GM21515 (cell line): Measurements from ENCODE around the gene TTC28.
"Not testable (repeated sequence)": the region's sequence is repeated elsewhere in the genome, so short reads cannot be mapped to it uniquely, and the experiment has no call there.

Experiments used
- ATAC-seq: cut with Tn5 transposase; IDR thresholded peaks from one replicate; pipeline ENCODE4 v1.9.1; 2021; ENCODE audit not compliant: unreplicated experiment

TTC28 gene

DNA sequence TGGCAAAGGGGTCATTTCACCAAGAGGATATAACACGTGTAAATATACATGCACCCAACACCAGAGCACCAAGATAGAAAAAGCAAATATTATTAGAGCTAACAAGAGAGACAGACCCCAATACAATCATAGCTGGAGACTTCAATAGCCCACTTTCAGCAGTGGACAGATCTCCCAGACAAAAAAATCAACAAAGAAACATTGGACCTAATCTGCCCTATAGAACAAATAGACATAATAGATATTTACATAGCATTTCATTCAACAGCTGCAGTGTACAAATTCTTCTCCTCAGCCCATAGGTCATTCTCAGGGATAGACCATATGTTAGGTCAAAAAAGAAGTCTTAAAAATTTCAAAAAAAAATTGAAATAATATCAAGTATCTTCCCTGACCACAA is 312.8 kb downstream of the TTC28 start:
- ATAC-seq = no peak

DNA sequence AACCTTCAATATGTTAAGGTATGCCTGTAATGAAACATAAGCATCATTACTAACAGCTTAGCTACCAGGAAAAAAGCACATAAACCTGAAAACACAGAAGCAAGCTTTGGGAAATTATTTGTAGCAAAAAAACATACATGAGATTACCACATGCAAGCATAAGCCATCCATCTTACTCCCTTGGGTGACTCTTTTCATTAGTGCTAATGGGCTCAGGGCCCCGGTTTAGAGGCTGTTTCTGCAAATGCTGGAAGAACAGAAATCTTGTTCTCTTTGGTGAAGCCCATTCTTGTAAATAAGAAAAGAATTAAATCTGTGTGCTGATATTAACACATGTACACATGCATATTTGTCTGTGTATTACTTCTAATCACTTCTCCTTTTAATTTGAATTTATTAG is 314.3 kb downstream of the TTC28 start:
- no peak for ATAC-seq

DNA sequence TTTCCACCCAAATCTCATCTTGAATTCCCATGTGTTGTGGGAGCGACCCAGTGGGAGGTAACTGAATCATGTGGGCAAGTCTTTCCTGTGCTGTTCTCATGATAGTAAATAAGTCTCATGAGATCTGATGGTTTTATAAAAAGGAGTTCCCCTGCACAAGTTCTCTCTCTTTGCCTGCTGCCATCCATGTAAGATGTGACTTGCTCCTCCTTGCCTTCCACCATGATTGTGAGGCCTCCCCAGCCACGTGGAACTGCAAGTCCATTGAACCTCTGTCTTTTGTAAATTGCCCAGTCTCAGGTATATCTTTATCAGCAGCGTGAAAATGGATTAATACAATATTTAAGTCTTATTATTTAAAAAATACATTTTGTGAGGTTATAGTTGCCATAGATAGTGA is 315.5 kb downstream of the TTC28 start:
- ATAC-seq = not testable (repeated sequence)

DNA sequence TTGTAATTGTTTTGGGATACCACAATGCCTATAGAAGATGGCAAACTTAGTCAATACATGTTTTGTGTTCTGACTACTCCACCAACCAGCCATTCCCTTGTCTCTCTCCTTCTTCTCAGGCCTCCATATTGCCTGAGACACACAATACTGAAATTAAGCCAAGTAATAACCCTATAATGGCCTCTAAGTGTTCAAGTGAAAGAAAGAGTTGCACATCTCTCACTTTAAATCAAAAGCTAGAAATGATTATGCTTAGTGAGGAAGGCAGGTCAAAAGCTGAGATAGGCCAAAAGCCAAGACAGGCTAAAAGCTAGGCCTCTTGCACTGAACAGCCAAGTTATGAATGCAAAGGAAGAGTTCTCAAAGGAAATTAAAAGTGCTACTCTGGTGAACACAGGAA is 318.7 kb downstream of the TTC28 start:
- no peak for ATAC-seq

- ATAC-seq = no peak
These were observed 321.3 kb downstream of the TTC28 start for GRCh38 chr22:28358312-28358711.

DNA sequence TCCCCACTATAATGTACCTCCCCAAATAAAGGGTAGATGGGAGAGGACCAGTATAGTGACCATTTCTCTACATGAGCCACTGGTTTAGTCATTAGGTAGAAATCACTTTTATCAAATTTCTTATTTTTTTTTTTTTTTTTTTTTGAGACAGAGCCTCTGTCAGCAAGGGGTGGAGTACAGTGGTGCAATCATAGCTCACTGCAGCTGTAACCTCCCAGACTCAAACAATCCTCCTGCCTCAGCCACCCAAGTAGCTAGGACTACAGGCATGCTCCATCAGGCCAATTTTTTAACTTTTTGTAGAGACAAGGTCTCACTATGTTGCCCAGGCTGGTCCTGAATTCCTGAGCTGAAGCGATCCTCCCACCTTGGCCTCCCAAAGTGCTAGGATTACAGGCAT is 322.4 kb downstream of the TTC28 start:
- ATAC-seq = no peak

DNA sequence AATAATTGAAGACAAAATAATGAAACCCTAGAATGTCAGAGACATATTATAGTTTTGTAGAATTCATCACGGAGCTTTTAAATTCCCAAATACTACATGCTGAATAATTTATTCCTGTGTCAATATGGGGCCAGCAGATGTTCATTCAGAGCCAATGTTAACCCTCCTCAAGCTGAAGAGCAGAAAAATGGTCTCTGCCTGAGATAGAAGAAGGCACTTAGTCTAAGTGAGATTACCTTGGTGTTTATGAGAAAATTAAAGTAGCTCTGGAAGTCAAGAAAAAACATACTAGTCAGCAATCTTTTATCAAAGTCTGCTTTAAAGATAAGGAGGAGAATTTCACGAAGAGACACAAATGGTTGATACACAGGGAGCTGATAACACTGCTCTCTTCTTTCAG is 328.2 kb downstream of the TTC28 start:
- ATAC-seq = no peak

- no peak for ATAC-seq
These were observed 330.7 kb downstream of the TTC28 start for GRCh38 chr22:28348613-28349609.

- ATAC-seq = no peak
These were observed 333.3 kb downstream of the TTC28 start for GRCh38 chr22:28346308-28346707.

DNA sequence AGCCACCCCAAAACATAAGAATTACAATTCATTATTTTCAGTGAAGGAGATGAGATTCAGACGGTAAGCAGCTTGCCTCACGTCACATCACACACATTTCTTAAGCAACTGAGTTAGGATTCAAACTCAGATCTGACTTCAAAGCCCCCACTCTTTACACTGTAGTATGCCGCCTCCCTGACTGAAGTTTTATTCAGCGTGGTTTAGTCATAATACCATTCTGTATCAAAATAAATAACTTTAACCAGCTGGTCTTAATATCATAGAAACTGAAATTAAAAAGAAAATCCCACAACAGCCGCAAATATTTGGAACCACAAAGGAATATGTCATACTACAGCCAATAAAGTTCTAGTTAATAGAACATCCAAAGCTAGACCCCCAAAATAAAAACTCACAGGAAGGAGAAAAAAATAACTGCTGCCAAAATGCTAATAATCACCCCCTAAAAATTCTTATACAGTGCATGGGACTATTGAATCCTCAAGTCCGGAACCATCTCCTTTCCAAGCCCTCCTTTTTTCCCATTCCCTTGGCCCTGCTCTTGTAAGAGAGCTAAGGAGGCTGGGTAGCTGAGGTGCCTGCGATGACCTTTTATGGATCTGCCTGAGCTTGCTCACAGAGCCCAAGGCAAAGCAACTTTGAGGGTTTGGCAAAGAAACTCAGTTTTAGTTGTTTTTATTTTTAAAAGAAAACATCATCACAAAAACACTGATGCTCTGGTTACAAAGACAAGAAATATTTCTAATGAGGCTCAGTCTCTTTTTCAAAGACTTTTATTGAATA is 334.5 kb downstream of the TTC28 start:
- ATAC-seq = no peak

DNA sequence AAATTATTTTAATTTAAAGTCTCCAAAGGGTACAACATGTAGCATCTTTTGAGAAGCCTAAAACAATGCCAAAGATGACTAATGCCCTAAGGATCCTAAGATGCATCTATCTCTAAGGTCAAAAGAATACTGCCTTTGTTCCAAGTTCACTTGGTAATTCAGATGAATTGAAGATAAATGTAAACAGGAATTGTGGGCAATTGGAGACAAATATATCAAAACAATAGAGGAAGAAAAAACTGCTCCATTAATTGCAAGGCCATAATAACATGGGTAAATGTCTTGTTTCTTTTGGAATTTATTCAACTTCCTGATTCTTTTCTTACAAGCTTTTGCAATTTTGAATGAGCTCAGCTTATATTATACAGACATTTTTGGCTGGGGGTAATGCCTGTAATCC is 338.6 kb downstream of the TTC28 start:
- no peak for ATAC-seq

DNA sequence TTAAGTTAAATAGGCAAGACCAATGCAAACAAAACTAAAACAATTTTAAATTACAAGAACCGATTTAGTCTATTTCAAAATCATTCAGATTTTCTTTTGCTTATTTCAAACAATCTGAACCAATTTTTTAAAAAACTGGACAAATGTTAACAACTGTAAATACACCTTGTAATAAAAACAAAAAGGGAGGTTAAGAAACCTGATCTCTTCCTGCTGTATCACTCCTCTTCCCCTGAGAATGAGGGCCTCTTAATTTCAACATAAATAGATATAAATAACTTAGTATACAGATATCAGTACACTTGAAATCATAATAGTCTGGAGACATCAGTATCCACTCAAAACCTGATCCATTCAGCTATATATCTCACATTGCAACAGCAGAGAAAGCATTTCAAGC is 346.6 kb downstream of the TTC28 start:
- no peak for ATAC-seq

DNA sequence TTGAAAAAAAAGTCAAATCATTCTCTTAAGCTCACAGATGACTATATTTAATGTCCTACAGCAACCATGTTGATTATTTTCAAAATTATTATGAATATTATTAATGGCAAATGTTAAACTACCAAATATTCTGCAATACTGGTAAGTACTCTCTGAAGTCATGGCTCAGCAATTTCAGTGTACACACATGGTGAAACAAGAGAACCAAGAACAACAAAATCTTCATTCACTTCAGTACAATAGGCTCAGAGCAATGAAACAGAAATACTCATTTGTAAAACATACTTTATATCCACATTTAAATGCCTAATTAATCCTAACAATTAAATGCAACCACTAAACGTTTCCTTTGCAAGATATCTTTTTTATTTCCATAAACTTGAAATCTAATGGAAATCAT is 347.2 kb downstream of the TTC28 start:
- ATAC-seq = no peak

- ATAC-seq = no peak
These were observed 347.9 kb downstream of the TTC28 start for GRCh38 chr22:28331695-28332094.

DNA sequence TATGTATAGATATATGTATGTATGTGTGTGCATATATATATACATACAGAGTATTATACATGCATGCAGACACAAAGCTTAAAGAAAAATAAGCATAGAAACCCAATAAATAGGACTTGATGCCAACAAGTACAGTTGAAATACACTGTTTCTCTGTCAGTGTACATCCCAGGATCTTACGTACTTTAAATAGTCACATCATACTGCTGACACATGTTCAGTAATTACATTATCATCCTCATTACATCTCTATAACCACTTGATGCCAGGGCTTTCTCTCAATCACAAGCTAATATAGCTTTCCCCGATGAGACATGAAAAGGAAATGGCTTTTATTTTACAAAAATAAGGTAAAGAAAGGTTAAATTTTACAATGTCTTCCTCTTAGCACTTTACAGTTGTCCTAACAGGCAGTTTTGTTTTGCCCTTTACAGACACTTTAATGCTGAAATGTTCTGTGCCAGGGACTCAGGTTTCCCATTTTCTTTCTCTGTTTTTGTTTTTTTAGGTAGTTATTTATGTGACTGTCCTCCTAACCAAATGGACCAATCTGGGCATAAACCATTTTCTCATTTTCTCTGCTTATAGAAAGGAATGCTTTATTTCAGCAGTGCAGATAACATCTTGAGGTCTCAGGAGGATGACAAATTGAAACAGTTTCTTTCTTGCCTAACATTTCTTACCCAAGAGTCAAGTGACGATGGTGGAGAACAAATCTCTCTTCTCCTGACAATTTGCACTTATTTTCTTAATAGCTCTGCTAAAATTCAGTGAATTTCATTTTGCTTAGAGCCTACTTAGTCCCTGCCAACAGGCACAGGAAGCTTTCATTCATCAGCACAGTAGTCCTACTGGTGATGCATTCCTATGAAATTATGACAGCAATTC is 350.2 kb downstream of the TTC28 start:
- ATAC-seq = no peak

- ATAC-seq = no peak
These were observed 350.9 kb downstream of the TTC28 start for GRCh38 chr22:28328756-28329155.

DNA sequence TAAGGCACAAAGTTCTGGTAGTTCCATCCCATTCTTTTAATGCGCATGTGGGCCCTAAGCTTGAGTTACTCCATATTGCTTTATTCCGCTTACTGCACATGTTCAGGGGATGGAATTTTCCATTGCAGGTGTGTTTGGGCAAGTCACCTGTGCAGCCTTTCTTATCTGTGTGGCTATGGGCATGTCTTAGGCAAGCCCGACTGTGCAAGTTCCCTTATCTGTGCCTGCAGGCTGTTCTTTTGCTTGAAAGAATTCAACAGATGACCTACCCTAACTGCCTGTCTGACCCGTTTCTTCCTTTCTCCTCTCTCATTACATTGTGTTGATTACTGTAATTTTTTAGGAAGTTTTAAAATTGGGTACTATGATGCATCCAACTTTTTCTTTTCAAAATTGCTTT is 363.6 kb downstream of the TTC28 start:
- no peak for ATAC-seq

GRCh38 chr22:28314959-28315358 is 364.7 kb downstream of the TTC28 start:
- no peak for ATAC-seq

- no peak for ATAC-seq
These were observed 369.3 kb downstream of the TTC28 start for GRCh38 chr22:28310299-28310698.

DNA sequence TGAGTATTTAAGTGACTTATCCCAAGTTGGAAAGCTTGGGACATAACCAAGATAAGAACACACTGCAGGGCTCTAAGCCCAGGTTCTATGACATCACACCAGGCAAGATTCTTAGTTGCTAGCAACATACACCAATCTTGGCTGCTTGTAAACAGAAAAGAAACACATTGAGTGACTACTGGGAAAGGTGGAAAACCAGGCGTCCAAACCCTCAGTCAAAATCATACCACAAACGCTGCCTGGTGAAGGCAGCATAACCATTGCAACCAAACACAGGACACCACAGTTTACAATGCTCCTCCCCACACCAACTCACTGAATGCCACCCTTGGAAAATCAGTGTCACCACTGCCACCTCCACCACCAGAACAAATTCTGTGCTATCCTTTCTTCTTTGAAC is 379.9 kb downstream of the TTC28 start:
- ATAC-seq = no peak

DNA sequence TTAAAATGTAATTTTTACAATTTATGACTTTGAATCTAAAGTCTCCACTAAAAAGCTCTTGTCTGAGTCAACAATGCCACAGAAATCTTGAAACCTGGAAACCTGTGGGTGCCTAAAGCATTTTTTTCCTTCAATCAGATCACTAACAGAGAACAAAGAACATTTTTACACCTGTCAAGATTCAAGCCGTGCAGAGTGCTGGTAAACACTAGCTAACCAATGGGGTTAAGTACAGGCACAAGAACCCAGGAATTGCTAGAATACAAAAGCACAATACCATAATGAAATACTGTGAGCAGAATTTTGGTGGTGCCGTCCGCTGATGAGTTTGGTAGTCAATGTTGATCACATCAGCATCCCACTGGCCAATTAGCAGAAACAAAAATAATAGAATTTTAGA is 380.3 kb downstream of the TTC28 start:
- ATAC-seq = no peak
